ENCODE data around the gene CLEC10A.

The CLEC10A gene

DNA sequence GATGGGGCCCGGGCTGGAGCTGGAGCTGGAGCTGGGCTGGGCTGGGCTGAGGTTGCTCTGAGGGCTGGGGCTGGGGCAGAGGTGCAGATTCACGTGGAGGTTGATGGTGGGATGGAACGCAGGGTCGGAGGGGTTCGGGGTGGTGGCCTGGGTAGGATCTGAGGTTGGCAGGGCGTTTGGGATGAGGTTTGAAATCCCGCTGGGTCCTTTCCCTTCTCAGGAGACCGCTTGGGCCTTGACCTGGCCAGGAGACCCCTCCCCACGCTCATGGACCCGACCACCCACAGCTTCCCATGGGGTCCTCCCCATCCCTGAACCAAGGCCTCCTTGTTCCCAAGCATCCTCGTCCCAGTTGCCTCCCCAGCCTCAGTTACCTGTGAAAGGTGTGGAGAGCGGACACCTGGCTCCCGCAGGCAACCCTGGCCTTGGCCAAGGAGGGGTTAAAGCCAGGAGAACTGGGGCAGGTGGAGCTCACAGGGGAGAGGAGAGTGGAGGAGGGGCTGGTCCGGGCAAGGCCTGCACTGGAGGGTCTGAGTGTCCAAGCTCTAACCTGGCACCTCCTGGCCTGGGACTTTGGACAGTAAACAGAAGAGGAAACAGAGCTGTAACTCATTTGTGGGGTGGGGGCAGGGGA, 34.3 kb upstream of the CLEC10A start, which contains the start of gene ASGR2:
ASGR2 (minus strand) TSS at position 582 of the 634 bp plus-strand sequence. CDS start 582 bp downstream, outside the sequence.
- no peaks in the 10 kb centered on the region for H3K9me3 ChIP-seq (replicated peaks; ENCODE audit: insufficient read depth, low read length)
- peaks cover 69% of the 10 kb centered on the region for H3K27me3 ChIP-seq (replicated peaks; ENCODE audit: insufficient read depth, low read length)
- TF ChIP-seq EZH2phosphoT487 (IDR thresholded peaks at IDR 0.05; ENCODE audit: low read length), result no peak
- no peak for TF ChIP-seq EZH2 (optimal IDR thresholded peaks at IDR 0.05; ENCODE audit: low read depth, low read length)
- TF ChIP-seq, protein P1, sequence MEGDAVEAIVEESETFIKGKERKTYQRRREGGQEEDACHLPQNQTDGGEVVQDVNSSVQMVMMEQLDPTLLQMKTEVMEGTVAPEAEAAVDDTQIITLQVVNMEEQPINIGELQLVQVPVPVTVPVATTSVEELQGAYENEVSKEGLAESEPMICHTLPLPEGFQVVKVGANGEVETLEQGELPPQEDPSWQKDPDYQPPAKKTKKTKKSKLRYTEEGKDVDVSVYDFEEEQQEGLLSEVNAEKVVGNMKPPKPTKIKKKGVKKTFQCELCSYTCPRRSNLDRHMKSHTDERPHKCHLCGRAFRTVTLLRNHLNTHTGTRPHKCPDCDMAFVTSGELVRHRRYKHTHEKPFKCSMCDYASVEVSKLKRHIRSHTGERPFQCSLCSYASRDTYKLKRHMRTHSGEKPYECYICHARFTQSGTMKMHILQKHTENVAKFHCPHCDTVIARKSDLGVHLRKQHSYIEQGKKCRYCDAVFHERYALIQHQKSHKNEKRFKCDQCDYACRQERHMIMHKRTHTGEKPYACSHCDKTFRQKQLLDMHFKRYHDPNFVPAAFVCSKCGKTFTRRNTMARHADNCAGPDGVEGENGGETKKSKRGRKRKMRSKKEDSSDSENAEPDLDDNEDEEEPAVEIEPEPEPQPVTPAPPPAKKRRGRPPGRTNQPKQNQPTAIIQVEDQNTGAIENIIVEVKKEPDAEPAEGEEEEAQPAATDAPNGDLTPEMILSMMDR (IDR thresholded peaks at IDR 0.05; ENCODE audit: low read length), result no peak
- H3K4me3 ChIP-seq (ENCODE audit: low read length), result no peak within 1 kb of the TSS
- H3K36me3 ChIP-seq (replicated peaks; ENCODE audit: insufficient read depth, low read length), result no peaks in the 10 kb centered on the region
- H3K4me2 ChIP-seq (ENCODE audit: low read depth, low read length), result no peak within 1 kb of the TSS
- no peak within 1 kb of the TSS for H3K27ac ChIP-seq (ENCODE audit: low read length)
- no peak within 1 kb of the TSS for H2AFZ ChIP-seq (ENCODE audit: low read length)
- H3K4me1 ChIP-seq (ENCODE audit: low read length), result no peaks in the 10 kb centered on the region
- no peaks in the 10 kb centered on the region for H3F3A ChIP-seq (ENCODE audit: insufficient read depth, low read length)
- no peak for DNase-seq
- no peak within 1 kb of the TSS for H3K9ac ChIP-seq (ENCODE audit: low read length)
- no peaks in the 10 kb centered on the region for H3K9me2 ChIP-seq (replicated peaks; ENCODE audit: insufficient read depth, low read length)
- no peaks in the 10 kb centered on the region for H3K79me2 ChIP-seq (ENCODE audit: low read length)
- no peaks in the 10 kb centered on the region for H4K20me1 ChIP-seq (ENCODE audit: insufficient read depth, low read length)

DNA sequence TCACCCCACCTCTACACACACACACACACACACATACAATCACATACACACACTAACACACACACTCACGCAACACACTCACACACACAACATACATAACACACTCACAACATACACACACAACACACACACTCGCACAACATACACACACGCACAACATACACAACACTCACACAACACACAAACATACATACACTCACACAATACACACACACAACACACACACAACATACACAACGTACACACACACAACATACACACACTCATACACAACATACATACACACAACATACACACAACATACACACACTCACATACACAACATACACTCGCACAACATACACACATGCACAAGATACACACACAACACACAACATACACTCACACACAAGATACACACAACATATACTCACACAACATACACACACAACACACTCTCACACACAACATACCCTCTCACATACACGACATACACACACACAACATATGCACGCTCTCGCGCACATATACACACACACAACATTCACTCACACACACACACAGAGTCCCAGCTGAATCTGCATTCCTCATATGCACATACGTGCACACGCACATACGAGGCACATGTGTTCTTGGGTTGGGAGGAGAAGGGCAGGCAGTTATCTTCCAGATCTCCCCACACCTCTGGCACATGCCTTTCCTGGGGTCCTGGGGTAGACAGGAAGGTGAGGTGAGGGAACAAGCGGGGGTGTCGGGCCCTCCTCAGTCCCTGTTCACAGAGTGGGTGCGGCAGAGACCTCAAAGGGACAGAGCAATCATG, 33.4 kb upstream of the CLEC10A start:
- no peak overlapping the region for H3K9ac ChIP-seq (ENCODE audit: low read length)
- H3K27me3 ChIP-seq (replicated peaks; ENCODE audit: insufficient read depth, low read length), result peaks cover 71% of the 10 kb centered on the region
- no peaks in the 10 kb centered on the region for H3K9me3 ChIP-seq (replicated peaks; ENCODE audit: insufficient read depth, low read length)
- H3F3A ChIP-seq (ENCODE audit: insufficient read depth, low read length), result no peaks in the 10 kb centered on the region
- H3K4me3 ChIP-seq (ENCODE audit: low read length), result no peak overlapping the region
- DNase-seq, result no peak
- H3K79me2 ChIP-seq (ENCODE audit: low read length), result no peaks in the 10 kb centered on the region
- no peak overlapping the region for H2AFZ ChIP-seq (ENCODE audit: low read length)
- no peaks in the 10 kb centered on the region for H3K36me3 ChIP-seq (replicated peaks; ENCODE audit: insufficient read depth, low read length)
- TF ChIP-seq EZH2 (optimal IDR thresholded peaks at IDR 0.05; ENCODE audit: low read depth, low read length) (no peak), EZH2phosphoT487 (IDR thresholded peaks at IDR 0.05; ENCODE audit: low read length) (no peak)
- TF ChIP-seq, protein P1 (IDR thresholded peaks at IDR 0.05; ENCODE audit: low read length), result no peak
- H3K9me2 ChIP-seq (replicated peaks; ENCODE audit: insufficient read depth, low read length), result no peaks in the 10 kb centered on the region
- H3K27ac ChIP-seq (ENCODE audit: low read length), result no peak overlapping the region
- no peak overlapping the region for H3K4me2 ChIP-seq (ENCODE audit: low read depth, low read length)
- H3K4me1 ChIP-seq (ENCODE audit: low read length), result no peaks in the 10 kb centered on the region
- no peaks in the 10 kb centered on the region for H4K20me1 ChIP-seq (ENCODE audit: insufficient read depth, low read length)

DNA sequence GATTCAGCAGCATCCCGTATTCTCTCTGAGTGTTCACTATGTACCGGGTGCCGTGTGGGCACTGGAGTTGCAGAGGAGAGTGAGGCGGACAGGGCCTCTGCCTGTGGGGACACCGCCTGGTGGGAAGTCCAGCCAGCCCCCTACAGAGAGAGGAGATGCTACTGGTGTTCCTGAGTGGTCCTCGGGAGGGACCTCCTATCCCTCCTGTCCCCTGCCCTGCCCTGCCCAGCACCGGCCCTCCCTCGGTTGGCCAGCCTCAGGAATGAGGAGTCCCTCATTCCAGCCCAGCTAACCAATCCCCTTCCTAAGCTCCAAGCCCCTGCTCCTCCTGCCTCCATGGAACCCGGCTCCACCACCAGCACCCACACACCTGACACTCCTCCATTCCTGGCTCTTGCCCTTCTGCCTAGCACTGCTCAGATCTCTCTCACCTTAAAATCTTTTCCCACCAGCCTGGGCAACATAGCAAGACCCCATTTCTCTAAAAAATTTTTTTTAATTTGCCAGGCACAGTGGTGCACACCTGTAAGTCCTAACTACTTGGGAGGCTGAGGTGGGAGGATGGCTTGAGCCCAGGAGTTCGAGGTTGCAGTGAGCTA, 32.6 kb upstream of the CLEC10A start:
- Histone ChIP-seq H3K27ac (ENCODE audit: low read length) (no peak overlapping the region), H3K9ac (ENCODE audit: low read length) (no peak overlapping the region), H3K4me3 (ENCODE audit: low read length) (no peak overlapping the region), H3K9me2 (replicated peaks; ENCODE audit: insufficient read depth, low read length) (no peaks in the 10 kb centered on the region), H3K4me2 (ENCODE audit: low read depth, low read length) (no peak overlapping the region), H3K79me2 (ENCODE audit: low read length) (no peaks in the 10 kb centered on the region), H3K9me3 (replicated peaks; ENCODE audit: insufficient read depth, low read length) (no peaks in the 10 kb centered on the region), H3K4me1 (ENCODE audit: low read length) (no peaks in the 10 kb centered on the region), H4K20me1 (ENCODE audit: insufficient read depth, low read length) (no peaks in the 10 kb centered on the region), H3K36me3 (replicated peaks; ENCODE audit: insufficient read depth, low read length) (no peaks in the 10 kb centered on the region), H3F3A (ENCODE audit: insufficient read depth, low read length) (no peaks in the 10 kb centered on the region), H2AFZ (ENCODE audit: low read length) (no peak overlapping the region), H3K27me3 (replicated peaks; ENCODE audit: insufficient read depth, low read length) (peaks cover 72% of the 10 kb centered on the region)
- TF ChIP-seq, protein P1 (IDR thresholded peaks at IDR 0.05; ENCODE audit: low read length), result no peak
- TF ChIP-seq EZH2phosphoT487 (IDR thresholded peaks at IDR 0.05; ENCODE audit: low read length), result no peak
- no peak for TF ChIP-seq EZH2 (optimal IDR thresholded peaks at IDR 0.05; ENCODE audit: low read depth, low read length)
- DNase-seq, result no peak
